HG03354 (cell line): ENCODE results near the gene USP46.

Experiments
- ATAC-seq: cut with Tn5 transposase; IDR thresholded peaks from one replicate; pipeline ENCODE4 v1.9.1; 2021; ENCODE audit warnings: mild to moderate bottlenecking; ENCODE audit not compliant: unreplicated experiment, poor library complexity, severe bottlenecking

USP46 gene

GRCh38 chr4:52659001-52659721 is at the start of gene USP46:
Gene USP46 (minus strand): TSS chr4:52659301. CDS start chr4:52659150, 151 bp downstream.
- ATAC-seq, result peak; percentile 87

DNA sequence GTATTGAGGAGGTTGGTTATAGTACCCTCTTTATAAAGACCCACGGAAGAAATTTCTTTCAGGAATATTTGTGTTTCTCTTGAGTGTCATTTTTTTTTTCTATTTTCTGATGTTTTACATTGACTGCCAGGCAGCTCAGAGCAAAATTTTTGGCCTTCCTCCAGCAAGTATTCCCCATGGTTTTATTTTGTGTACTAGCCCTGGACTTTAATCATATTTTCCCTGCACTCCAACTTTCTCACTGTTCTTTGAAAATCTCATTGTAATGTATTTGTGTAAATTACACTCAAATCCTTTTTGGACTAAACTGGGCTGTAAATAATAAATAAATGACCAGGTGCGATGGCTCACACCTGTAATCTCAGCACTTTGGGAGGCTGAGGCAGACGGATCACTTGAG is 45.6 kb upstream of the USP46 start:
- no peak for ATAC-seq

GRCh38 chr4:52704133-52704532 is 45.0 kb upstream of the USP46 start:
- no peak for ATAC-seq

GRCh38 chr4:52701207-52701606 is 42.1 kb upstream of the USP46 start:
- peak; percentile 95 for ATAC-seq

- no peak for ATAC-seq
Observed at GRCh38 chr4:52694936-52695335, 35.8 kb upstream of the USP46 start.

- ATAC-seq, result no peak
Observed at GRCh38 chr4:52693492-52693891, 34.4 kb upstream of the USP46 start.

DNA sequence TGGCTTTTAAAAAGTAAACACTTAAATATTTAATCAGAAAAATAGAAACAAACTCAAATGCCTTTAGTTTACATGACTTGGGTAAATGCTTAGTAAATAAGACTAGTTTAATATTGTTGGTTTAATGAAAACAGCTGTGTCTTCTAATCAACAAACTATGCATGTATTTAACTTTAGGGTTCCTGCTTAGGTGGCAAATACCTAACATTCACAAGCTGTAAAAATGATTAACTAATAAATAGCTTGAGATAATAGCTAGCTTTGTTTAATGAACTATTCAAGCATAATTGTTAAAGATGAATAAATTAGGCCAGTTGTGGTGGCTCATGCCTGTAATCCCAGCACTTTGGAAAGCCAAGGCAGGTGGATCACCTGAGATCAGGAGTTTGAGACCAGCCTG is 30.0 kb upstream of the USP46 start:
- ATAC-seq, result no peak

GRCh38 chr4:52687696-52688095 is 28.6 kb upstream of the USP46 start:
- ATAC-seq, result no peak

DNA sequence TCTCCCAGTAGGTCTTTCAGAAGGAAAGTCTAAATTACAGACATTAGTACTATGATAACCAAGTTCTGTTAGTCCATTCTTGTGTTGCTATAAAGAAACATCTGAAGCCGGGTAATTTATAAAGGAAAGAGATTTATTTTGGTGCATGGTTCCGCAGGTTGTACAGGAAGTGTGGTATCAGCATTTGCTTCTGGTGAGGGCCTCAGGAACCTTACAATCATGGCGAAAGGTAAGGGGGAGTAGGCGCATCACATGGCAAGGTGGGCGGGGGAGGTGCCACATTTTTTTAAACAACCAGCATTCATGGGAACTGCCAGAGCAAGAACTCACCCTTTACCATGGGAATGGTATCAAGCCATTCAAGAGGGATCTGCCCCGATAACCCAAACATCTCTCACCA is 26.2 kb upstream of the USP46 start:
- no peak for ATAC-seq

DNA sequence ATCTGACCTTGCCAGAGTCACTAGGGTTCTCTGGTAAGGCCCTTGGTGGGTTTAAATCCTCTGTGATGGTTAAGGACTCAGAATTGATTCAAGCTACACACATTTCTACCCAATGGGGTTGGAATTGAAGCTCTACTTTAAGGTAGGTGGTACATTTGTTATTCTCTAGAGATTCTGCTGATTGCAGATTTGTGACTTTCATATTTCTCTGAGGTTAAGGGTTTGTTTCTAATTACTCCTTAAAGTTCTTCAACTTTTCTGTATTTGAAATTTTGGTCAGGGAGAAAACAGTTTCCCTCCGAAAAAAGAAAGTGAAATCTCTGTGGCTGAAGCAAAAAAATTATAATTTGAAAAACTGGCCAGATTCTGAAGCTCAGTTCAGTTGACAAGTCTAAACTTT is 25.8 kb upstream of the USP46 start:
- no peak for ATAC-seq

DNA sequence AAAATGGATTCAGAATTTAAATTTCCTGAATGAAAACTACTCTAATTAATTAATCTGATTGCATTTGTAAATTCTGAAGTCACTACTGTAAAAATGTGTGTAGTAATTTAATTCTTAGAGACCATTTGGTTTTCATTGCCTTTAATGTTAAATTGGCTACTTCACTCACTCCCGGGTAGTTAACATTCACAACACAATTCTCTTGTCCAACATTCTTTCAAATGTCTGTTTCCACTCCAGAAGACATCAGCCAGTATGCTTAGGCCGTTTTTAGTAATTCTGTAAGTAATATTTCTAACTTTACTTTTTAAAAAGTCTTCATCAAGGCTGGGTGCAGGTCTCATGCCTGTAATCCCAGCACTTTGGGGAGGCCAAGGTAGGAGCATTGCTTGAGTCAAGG is 21.3 kb upstream of the USP46 start:
- ATAC-seq, result no peak

- ATAC-seq, result no peak
Observed at GRCh38 chr4:52676536-52676935, 17.4 kb upstream of the USP46 start.

DNA sequence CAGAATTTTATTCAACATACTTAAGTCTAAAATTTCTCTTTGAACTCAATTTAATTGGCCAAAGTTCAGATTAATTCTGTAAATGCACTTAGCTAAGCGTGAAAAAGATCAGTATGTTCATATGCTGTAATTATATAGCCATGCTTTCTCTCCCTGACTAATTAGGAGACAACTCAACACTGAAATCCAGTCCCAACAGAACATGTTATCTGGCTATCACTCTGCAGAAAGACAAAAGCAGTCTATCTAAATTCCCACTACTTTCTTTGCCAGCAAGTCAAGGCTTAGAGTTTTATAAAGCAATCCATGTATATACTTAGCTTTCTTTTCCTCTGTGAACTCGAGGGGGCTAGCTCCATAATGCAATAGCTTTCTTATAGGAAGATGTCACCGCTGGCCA is 16.0 kb upstream of the USP46 start:
- no peak for ATAC-seq

DNA sequence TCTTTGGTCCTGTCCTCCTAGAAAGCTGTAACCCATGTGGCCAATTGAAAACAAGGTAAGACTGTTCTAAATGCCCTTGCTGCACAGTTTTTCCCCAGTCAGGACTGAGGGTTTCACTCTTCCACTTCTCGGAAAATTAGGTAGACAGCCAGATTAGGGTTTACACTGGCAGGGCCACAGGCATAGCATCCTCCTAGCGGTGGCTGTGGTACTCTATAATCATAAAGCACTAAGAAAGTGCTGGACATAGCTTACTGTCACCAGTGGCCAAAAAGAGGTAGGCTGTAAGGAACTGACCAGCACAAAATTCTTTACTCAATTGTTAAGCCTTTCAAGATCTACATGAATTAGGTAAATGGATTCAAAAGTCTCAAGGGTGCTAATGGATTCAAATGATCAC is 11.6 kb upstream of the USP46 start:
- ATAC-seq, result no peak

GRCh38 chr4:52670121-52670520 is 11.0 kb upstream of the USP46 start:
- no peak for ATAC-seq

DNA sequence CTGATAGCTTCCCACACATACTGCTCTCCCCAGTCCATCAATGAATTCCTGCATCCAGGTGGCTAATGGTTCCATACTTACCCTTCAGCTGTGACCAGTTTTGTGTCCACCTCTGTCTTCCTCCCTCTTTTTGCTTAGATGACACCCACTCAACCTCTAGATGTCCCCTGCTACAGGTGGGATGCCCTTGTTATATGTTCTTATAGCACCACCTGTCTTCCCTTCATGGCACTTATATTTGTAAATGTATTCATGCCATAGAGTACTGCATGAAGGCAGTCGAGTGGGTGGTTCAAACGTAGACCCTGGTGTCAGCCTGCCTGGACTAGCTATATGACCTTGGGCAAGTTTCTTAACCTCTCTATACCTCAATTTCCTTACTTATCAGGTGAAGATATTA is 6.5 kb upstream of the USP46 start:
- ATAC-seq, result peak; percentile 82

DNA sequence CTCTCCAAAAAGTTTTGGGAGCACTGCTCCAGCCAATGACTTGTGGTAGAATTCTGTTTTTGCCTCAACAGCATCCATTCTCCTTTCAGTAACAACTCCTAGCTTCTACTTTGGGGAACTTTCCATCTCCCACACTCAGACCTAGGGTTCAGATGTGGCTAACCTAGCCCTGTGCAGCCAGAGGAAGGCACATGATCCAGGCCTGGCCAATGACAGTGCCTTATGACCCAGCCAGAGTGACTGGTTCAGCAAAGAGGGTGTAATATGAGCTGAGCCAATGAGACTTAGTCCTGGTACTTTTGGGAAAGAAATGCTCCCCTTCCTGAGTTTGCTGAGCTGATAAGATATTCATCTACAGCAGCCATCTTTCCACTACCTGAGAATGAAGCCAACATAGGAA is 5.4 kb upstream of the USP46 start:
- ATAC-seq, result no peak

- ATAC-seq, result no peak
Observed at GRCh38 chr4:52661966-52662690, 3.0 kb upstream of the USP46 start.

DNA sequence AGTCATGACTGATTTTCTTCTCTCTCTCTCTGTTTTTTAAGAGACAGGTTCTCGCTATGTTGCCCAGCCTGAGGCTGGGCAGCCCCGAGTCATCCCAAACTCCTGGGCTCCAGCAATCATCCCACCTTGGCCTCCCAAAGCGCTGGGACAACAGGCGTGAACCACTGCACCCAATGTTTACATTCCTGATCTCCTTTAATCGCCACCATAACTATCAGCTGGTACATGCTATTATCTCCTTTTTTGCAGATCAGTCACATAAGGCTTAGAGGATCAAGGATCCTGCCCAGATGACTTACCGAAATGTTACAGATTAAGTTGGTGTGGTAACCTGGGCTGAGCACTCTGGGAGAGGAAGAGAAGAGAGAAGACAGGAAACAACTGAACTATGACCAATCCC is 1.5 kb upstream of the USP46 start:
- ATAC-seq, result no peak

DNA sequence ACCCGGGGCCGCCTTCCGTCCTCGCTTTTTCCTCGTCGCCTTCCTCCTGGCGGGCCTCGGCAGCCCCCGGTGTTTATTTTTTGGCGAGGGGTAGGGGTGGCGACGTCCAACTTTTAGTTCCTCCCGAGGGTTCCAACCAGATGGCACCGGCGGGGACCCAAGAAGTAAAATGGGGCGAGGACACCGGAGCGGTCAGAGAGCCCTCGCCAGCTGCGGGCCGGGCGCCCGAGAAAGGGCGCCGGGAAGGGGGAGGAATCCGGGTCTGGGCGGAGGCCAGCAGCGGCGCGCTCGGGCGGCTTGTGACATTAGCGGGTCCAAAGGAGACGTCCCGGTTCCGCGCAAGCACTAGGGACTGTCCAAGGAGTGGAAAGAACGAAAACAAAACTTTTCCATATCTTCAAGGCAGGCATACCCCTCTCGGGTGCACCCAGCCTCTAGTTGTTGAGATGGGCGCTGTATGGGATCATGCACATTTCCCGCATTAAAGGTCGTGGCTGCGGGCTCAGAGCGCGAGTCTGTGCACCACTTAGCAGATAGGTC is 691 bp upstream of the USP46 start:
- peak; percentile 20 for ATAC-seq

GRCh38 chr4:52658641-52659000 is 480 bp downstream of the USP46 start:
- peak; percentile 29 for ATAC-seq
